GM18507 (cell line): ENCODE measurements around the gene PTPRN2.
"Not testable (repeated sequence)": the region's sequence is repeated elsewhere in the genome, so short reads cannot be mapped to it uniquely, and the experiment has no call there.

Experiments
- DNase-seq: peaks from one replicate; pipeline ENCODE4 v3.0.0; 2011; ENCODE audit warnings: low read depth; ENCODE audit not compliant: insufficient read length; ENCODE audit errors: extremely low spot score
- FAIRE-seq: peaks from 2 replicates; lab custom pipeline; 2011; peaks lifted over from hg19 to GRCh38; lab: Jason Lieb, UNC

Gene PTPRN2

DNA sequence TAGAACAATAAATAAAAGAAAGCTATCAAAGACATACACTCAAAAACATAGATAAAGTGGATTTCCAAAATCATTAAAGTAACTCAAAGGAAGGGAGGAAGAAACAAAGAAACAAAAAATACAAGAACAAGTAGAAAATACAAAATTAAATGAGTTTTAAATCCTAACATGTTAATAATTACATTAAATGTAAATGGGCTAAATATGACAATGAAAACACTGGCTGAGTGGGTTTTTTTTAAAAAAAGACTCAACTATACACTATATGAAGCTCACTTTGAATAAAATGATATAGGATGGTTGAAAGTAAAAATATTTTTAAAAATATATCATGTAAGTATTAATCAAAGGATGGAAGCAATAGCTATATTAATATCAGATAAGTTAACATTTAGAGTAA lies 371.4 kb downstream of the PTPRN2 start:
- DNase-seq (no peak), FAIRE-seq (no peak)

DNA sequence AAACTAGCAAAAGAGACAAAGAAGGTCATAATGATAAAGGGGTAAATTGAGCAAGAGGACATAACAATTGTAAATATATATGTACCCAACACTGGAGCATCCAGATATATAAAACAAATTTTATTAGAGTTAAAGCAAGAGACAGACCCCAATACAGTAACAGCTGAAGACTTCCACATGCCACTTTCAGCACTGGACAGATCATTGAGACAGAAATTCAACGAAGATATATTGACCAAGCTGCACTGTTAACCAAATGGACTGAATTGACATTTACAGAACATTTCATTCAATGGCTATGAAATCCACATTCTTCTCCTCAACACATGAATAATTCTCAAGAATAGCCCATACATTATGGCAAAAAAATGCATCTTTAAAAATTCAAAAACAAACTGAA lies 378.2 kb downstream of the PTPRN2 start:
- no peak for FAIRE-seq
- no peak for DNase-seq

DNA sequence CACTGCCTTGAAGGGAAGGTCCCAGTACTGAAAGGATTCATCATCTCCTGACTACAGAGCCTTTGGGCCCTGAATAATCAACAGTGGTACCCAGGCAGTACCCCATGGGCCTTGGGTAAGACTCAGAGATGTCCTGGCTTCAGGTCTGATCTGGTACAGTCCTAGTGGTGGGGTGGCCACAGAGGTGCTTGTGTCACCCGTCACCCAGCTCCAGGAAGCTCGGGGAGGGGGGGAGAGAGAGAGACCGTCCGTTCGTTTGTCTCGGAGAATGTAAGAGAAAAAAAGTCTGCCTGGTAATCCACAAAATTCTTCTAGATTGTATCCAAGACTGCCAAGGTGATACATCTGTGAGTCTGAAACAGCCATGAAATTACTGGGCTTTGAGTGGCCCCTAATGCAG lies 381.3 kb downstream of the PTPRN2 start:
- DNase-seq, result no peak
- FAIRE-seq, result no peak

DNA sequence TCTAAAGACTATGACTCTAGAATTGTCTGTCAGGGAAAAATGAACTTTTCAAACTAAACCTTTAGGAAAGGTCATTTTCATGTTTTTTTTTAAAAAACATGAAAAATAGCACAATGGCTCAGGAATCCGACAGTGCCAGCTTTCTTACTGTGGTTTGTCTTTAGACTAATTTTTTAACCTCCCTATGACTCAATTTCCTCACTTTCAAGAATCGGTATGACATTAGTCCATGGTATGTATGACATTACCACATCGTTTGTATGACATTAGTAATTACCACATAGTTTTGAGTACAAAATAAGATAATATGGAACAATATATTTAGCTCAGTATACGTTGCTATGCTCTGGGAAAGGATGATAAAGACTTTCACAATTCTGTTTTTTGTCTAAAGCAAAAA lies 383.2 kb downstream of the PTPRN2 start:
- FAIRE-seq, result no peak

DNA sequence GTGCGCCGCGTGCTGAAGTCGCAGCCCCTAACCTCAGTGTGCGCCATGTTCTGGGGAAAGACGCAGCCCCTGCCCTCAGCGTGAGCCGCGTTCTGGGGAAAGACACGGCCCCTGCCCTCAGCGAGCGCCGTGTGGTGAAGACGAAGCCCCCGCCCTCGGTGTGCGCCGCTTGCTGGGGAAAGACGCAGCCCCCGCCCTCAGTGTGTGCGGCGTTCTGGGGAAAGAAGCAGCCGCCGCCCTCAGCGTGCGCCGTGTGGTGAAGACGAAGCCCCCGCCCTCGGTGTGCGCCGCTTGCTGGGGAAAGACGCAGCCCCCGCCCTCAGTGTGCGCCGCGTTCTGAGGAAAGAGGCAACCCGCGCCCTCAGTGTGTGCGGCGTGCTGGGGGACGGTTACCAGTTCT lies 383.7 kb downstream of the PTPRN2 start:
- not testable (repeated sequence) for DNase-seq, FAIRE-seq

More for the DNA sequence above, 383.2 kb downstream of the PTPRN2 start:
- DNase-seq, result no peak

DNA sequence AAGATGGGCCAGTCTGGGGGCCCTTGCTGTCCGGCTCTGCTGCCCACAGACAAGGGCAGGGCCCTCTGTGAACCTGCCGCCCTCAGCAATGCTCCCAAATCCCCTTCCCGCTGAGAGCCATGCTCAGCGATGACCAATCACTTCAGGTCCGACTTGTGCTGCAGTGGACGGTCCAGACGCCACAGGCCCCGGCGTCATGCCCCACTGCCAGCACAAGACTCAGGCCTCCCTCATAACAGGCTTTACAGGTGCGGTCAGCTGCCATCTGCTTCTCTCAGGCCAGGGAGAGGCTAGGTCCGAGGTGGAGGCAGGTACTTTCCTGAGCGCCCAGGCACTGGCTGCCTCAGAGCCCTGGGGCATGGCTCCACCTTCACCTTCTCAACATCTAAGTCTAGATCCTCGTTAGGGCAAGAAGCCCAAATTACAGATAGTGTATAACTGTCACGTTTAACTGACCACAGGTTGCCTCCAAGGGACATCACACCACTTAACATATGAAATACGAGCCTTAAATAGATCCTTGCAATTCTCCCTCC lies 393.2 kb downstream of the PTPRN2 start:
- FAIRE-seq (no peak), DNase-seq (no peak)

DNA sequence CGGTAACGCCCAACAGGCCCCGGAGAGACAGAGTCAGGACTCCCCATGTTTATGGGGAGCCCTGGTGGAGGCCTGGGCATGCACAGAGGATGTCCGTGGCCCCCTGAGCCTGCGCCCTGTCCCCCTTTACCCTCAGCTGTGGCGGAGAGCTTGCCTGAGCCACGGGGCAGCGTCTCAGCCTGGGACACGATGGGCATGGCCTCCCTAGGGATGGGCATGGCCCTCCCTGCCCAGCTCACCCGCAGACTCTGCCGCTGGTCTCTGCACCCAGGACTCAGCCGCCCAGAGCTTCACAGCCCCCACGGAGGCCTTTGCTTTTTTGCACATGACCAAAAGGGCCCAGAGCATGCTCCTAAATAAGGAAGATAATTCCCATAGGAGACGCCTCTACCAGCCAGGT lies 394.2 kb downstream of the PTPRN2 start:
- DNase-seq (no peak), FAIRE-seq (no peak)

DNA sequence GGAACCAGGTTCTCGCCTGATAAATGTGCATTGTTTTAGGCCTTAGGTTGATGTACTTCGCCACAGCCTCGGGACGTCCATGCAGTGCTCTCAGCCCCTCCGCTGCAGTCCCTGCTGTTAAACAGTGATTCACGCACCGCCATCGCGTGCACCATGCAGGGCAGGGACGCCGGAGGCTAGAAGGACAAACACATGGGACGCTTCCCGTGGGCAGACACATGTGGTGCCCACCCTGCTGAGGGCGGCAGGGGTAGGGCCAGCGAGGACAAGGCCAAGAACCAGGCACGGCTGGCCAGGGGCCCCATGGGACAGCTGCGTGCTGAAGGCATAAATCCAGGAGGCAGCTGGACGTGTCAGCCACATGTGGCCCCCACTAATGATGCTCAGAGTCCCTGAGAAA lies 394.7 kb downstream of the PTPRN2 start:
- no peak for DNase-seq
- no peak for FAIRE-seq

DNA sequence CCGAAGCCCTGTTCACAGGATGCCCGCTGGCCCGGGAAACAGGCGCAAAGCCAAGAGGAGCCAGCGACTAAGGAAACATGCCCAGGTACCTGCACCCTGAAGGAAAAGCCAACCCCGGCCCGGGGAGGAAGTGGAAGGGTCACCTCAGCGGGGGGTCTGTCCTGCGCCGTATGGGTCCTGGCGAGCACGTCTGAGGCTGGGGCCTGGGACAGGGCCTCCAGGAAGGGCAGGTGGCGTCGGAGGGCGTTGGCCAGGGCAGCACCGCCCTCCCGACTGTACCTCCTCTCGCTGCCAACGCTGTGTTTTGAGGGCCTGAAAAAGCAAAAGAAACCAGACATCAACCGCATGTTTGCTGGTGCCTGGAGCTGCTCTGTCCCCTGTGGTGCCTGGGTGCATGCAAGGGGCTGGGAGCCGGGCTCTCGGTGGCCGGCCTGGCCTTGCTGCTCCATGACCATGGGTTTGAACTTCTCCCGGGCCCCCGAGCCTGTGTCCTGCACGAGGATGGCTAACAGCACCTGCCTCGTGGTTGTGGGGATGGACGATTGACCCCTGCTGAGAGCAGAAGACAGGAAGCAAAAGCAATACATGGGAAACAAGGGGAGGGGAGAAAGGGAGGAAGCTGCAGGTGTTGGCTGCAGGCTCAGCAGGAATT lies 395.3 kb downstream of the PTPRN2 start:
- FAIRE-seq (no peak), DNase-seq (no peak)

DNA sequence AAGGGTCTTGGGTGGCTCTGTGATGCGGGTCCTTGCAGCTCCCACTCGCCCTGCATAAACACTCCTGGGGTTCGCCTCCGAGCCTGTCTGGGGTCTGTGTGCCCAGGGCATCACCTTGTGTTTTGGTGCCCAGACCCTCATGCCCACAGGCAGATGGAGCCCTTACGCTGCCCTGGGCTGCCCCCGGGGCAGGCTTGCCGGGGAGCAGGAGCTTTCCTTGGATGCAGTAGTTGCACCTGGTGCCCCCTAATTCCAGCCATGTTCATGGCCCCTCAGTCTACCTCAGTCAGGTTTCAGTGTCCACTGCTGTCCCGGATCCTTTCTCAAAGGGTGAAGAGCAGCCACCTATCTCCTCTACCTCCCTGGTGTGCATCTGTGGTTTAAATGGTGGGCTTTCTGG lies 396.0 kb downstream of the PTPRN2 start:
- no peak for DNase-seq
- FAIRE-seq, result no peak

DNA sequence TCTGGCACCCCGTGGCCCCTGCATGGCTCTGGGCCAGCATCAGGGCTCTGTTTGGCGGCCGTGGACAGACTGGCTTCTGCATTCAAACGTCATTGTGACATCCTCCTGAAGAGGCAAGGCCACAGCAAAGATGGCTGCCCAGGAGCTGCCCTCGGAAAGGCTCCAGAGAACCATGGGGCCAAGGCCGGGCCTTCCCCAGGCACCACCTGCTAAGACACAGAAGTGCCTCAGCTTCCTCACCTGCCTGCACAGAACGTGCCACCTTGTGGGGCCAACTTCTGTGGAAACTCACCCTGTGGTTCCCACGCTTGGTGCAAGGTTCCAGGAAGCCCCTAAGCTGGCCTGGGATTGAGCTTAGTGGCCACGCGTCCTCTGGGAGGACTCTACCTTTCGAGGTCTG lies 396.9 kb downstream of the PTPRN2 start:
- FAIRE-seq (no peak), DNase-seq (no peak)

DNA sequence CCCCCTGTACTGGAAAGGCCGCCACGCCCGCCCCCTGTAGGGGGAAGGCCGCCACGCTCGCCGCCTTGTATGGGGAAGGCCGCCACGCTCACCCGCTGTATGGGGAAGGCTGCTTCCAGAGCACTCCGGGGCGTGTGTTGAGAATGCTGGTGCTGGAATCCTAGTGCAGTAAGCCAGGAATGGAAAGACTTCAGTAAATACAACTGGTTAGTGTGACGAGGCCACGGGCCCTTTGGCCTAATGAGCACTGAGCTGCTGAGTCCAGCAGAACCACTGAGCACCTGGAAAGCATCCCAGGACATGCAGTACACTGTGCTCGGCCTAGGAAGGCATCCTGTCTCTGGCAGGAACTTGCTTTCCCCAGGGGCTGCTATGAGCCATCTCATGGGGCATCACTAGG lies 398.9 kb downstream of the PTPRN2 start:
- FAIRE-seq (no peak), DNase-seq (no peak)

DNA sequence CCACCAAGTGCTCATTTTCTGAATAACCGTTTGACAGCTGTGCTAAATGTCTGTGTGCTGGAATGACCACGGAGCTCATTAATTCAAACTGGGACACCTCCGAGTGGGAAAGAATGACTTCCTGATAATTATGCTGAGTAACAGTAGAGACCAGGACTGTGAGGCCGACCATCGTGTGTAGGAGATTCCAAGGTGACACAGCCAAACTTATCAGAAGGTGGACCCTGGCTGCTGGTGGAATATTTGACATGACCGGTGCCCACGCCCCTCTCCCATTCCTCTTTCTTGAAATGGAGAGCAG lies 400.0 kb downstream of the PTPRN2 start:
- FAIRE-seq, result no peak
- DNase-seq, result no peak

DNA sequence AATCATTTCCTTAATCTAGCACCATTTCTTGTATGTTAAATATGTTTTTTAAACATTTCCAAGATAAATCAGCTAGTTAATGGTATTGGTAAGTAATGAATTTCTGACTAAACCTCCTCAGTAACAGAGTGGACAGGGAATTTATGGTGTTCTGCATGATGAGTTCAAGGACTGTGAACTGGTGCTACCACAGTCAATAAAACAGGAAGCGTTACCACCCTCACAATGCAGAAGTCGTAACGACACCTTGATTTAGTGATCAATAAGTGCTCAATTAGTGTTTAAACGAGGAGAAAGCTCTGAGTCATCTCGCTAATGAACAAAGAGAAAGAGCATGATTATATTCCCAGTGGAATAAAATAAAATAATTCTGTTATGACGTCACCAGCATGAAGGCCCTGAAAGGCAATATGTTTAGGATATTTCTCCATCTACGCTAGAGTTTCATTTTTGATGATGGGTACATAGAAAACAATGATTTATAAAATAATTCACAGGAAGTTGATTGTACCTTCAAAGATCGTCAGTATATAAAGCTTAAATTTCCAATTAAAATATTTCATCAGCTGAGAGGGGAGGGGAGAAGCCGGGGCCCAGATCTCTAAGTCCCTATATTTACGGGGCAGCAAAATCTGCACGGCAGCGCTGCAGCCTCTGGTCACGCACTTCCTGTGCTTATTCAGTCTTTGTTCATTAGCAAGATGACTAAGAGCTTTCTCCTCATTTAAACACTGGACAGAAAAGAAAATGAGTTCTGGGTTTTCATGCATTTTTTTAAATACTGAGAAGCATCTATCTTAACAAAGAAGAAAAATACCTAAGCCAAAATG lies 400.5 kb downstream of the PTPRN2 start:
- FAIRE-seq (no peak), DNase-seq (no peak)

DNA sequence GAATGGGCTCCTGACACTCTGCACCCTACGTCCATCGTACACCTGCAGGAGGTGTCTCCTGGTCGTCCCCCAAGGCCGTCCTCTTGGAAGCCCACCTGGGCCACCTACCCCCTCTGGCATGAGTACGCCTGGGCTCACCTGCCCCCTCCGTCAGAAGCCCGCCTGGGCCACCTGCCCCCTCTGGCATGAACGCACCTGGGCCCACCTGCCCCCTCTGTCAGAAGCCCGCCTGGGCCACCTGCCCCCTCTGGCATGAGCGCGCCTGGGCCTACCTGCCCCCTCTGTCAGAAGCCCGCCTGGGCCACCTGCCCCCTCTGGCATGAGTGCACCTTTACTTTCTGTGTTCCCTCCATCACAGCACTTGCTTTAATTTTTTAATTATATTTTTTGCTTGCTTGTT lies 401.2 kb downstream of the PTPRN2 start:
- DNase-seq, result no peak
- no peak for FAIRE-seq

DNA sequence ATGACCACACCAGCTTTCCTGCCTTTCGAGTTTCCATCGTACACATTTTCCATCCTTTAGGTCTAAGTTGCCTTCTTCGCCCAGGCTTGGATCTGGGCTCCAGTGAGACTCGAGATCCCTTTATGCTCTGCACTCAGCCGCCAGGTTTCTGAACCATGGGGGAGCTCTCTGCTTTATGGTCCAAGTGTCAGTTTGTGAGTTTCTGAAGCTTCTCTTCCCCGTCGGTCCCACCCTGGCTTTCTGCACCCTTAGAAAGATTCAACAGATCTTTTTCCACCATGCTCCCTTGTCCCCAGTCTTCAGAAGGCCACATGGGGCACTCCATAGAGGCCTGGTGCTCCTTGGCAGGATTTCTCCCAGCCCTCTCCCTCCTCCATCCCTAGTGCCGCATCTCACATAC lies 402.0 kb downstream of the PTPRN2 start:
- FAIRE-seq, result no peak
- no peak for DNase-seq

DNA sequence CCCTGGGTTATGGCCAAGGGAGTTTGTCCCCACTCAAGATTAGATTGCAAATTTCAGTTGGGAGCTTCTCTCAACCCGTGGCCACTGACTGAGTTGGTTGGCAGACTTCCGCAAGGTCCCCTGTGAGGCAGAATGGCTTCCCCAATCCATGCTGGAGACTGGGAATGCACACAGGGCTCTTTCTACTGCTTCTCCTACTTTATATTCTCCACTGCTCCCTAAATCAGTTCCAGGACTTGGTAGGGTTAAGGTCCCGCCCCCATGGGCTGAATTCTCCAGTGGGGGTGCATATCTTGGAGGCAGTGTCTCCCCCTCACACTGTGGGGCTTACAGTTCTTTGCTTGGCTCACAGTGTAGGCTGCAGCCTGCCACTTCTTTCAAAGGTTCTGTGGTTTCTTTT lies 404.2 kb downstream of the PTPRN2 start:
- DNase-seq, result no peak
- FAIRE-seq, result no peak

DNA sequence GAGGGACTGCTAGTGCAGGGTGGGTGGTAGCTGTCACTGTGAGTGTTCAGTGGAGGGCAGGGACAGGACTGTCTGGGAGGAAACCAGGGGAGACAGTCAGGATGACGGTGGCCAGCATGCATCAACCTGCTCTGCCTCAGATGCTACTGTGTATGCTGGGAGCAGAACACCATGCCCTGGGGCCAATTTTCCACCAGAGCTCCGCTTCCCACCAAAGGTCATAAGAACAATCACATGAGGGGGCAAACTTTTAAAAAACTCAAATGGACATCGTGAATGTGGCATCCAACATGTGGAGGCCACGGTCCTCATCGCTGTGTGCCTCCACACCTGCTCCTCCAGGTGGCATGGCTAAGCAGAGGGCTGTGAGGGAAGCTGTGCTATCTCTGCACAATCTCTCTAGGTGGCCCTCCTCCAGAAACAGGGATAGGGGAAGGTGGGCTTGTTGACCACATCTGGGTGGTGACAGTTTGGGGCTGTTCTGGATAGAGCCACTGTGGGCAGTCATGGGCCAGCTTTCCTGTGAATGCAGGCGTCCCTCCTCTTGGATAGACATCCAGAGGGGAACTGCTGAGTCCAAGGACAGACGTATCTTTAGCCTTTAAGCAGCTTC lies 411.0 kb downstream of the PTPRN2 start:
- DNase-seq, result no peak
- no peak for FAIRE-seq

DNA sequence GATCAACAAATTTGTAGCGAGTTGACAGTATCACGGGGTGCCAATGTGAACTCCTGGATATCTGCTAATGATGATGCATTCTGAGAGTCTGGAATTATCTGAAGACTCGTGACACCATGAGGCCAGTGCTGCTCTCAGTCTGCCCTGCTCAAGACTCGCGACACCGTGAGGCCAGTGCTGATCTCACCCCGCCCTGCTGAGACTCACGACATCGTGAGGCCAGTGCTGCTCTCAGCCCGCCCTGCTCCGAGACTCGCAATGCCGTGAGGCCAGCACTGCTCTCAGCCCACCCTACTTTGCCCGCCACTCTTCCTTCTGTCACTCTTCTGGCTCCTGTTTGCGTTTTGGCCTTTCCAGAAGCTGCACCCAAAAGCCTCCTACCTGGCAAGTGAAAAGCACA lies 411.8 kb downstream of the PTPRN2 start:
- DNase-seq (no peak), FAIRE-seq (no peak)

DNA sequence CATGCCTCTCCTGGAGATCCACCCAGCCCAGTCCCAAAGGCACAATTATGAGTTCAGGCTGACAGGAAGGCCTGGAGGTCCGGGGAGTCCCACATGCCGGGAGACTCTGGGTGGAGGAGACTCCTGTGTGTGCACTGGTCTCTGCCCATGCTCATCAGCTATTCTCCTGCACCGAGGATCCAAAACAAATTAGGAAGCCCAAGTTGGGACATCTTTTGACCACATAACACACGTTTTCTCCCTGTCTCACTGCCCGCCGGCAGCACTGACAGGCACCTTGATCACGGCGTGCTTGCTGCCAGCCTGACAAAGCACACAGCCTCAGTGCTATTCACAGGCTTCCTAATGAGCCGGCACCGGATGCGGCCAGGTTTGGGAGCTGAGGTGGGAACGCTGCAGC lies 412.7 kb downstream of the PTPRN2 start:
- no peak for DNase-seq

DNA sequence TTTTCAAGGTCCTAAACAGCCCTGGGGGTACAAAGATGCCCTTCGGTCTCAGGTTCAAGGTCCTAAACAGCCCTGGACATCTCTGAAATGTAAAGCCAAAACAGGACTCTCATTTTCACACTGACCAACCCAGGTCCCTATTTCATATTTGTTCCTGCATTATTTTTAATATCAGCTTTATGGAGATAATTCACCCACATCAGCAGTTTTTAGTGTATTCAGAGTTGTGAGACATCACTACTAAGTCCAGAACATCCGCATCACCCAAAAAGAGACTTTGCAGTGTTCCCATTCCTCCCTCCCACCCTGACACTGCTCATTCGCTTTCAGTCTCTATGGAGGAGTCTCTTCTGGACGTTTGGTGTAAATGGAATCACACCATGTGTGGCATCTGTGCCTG lies 420.2 kb downstream of the PTPRN2 start:
- FAIRE-seq (no peak), DNase-seq (no peak)

More for the DNA sequence above, 412.7 kb downstream of the PTPRN2 start:
- FAIRE-seq, result no peak
